ENCODE measurements around the gene NEK6. TPM values are rescaled to one million over a fixed set of nuclear protein-coding genes. Genes with fewer than 3 reads are reported as not detected.

Gene NEK6
- total RNA-seq, 1 donor from 2014 or later = 137 TPM

DNA sequence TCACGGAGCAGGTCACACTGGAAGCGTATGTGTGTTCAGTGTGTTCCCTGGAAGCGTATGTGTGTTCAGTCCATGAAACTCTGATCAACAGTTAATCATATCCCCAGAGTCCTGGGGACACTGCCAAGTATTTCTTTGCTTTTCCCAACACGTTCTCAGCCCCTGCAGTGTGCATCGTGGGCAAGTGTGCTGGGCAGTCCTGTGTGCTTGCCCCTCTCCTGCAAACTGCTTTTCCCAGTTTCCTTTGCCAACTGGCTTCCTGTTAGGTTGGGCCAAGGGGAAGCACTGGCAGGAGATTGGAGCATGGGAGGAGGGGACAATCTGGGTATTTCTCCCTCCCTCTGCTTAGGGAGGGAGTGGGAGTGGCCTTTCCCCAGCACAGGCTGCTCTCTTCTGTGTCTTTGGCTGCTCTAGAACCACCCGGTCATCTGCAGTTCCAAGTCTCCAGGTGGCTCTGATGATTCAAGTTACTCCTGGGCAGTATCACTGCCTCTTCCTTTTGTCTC, 36.8 kb upstream of the NEK6 start:
- TF ChIP-seq, protein P1, sequence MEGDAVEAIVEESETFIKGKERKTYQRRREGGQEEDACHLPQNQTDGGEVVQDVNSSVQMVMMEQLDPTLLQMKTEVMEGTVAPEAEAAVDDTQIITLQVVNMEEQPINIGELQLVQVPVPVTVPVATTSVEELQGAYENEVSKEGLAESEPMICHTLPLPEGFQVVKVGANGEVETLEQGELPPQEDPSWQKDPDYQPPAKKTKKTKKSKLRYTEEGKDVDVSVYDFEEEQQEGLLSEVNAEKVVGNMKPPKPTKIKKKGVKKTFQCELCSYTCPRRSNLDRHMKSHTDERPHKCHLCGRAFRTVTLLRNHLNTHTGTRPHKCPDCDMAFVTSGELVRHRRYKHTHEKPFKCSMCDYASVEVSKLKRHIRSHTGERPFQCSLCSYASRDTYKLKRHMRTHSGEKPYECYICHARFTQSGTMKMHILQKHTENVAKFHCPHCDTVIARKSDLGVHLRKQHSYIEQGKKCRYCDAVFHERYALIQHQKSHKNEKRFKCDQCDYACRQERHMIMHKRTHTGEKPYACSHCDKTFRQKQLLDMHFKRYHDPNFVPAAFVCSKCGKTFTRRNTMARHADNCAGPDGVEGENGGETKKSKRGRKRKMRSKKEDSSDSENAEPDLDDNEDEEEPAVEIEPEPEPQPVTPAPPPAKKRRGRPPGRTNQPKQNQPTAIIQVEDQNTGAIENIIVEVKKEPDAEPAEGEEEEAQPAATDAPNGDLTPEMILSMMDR (IDR thresholded peaks at IDR 0.05) = no peak
- H3K4me1 ChIP-seq = peaks cover 62% of the 10 kb centered on the region
- H3K27me3 ChIP-seq = no peaks in the 10 kb centered on the region
- DNase-seq (peak; percentile 59), ATAC-seq (peak; percentile 60)
- intact Hi-C loops (cut with DNase I) = no loop called here
- H3K27ac ChIP-seq = no peak overlapping the region
- no peaks in the 10 kb centered on the region for H3K36me3 ChIP-seq
- no peaks in the 10 kb centered on the region for H3K9me3 ChIP-seq
- H3K4me3 ChIP-seq = no peak overlapping the region

- Histone ChIP-seq H3K9me3 (no peaks in the 10 kb centered on the region), H3K36me3 (no peaks in the 10 kb centered on the region), H3K27me3 (no peaks in the 10 kb centered on the region), H3K4me3 (no peak overlapping the region), H3K4me1 (peaks cover 55% of the 10 kb centered on the region), H3K27ac (no peak overlapping the region)
- peak; percentile 3 for ATAC-seq
- DNase-seq = no peak
- TF ChIP-seq, protein P1 (IDR thresholded peaks at IDR 0.05) = no peak
- intact Hi-C loops (cut with DNase I) = no loop called here
These were observed 36.1 kb upstream of the NEK6 start for GRCh38 chr9:124221676-124222075.

DNA sequence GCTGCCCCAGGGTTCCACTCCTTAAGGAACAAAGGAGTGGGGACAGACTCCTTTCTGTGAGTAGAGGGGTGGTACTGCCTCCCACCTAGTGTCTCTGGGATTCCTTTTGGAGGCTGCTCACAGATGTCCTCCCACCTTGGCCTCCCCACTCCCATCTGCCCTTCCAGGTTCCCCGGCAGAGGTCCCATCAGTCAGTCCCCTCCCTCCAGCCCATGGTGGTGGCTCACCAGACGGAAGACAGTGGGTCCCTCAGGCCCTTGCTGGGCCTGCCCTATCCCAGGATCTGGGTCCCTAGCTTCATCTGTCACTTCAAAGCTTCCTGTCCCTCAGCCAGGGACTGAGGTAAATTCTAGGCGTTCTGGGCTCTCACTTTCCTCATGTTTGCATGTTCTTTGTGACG, 35.6 kb upstream of the NEK6 start:
- no peaks in the 10 kb centered on the region for H3K36me3 ChIP-seq
- ATAC-seq (no peak), DNase-seq (no peak)
- no peak overlapping the region for H3K27ac ChIP-seq
- TF ChIP-seq, protein P1 (IDR thresholded peaks at IDR 0.05) = no peak
- H3K4me1 ChIP-seq = peaks cover 52% of the 10 kb centered on the region
- intact Hi-C loops (cut with DNase I) = no loop called here
- H3K27me3 ChIP-seq = no peaks in the 10 kb centered on the region
- no peaks in the 10 kb centered on the region for H3K9me3 ChIP-seq
- no peak overlapping the region for H3K4me3 ChIP-seq

- no peaks in the 10 kb centered on the region for H3K36me3 ChIP-seq
- no peaks in the 10 kb centered on the region for H3K9me3 ChIP-seq
- intact Hi-C loops (cut with DNase I) = no loop called here
- ATAC-seq (peak; percentile 75), DNase-seq (peak; percentile 89)
- TF ChIP-seq, protein P1 (IDR thresholded peaks at IDR 0.05) = no peak
- H3K27me3 ChIP-seq = no peaks in the 10 kb centered on the region
- H3K4me3 ChIP-seq = no peak overlapping the region
- H3K27ac ChIP-seq = no peak overlapping the region
- peaks cover 43% of the 10 kb centered on the region for H3K4me1 ChIP-seq
These were observed 34.6 kb upstream of the NEK6 start for GRCh38 chr9:124222918-124223720.

- no peak overlapping the region for H3K27ac ChIP-seq
- DNase-seq (no peak), ATAC-seq (no peak)
- H3K9me3 ChIP-seq = no peaks in the 10 kb centered on the region
- peaks cover 24% of the 10 kb centered on the region for H3K4me1 ChIP-seq
- no peak overlapping the region for H3K4me3 ChIP-seq
- no peaks in the 10 kb centered on the region for H3K36me3 ChIP-seq
- H3K27me3 ChIP-seq = no peaks in the 10 kb centered on the region
- intact Hi-C loops (cut with DNase I) = no loop called here
- TF ChIP-seq, protein P1 (IDR thresholded peaks at IDR 0.05) = no peak
These were observed 31.8 kb upstream of the NEK6 start for GRCh38 chr9:124225945-124226344.
